ENCODE data around the gene ADCK1. TPM values are rescaled to one million over a fixed set of nuclear protein-coding genes. Genes with fewer than 3 reads are reported as not detected.
"Not testable (repeated sequence)": the region's sequence is repeated elsewhere in the genome, so short reads cannot be mapped to it uniquely, and the experiment has no call there.

Gene ADCK1
- total RNA-seq, 4 donors from 2014 or later, result 4.4 to 9.4 (median 7.5) TPM

GRCh38 chr14:77955816-77956484, 156.0 kb downstream of the ADCK1 start:
- WGBS, 2 donors, result 52 to 55% methylated on average over 13 of the region's 13 CpGs
- no peak overlapping the region for H3K27ac ChIP-seq
- H3K36me3 ChIP-seq, result no peaks in the 10 kb centered on the region
- no peaks in the 10 kb centered on the region for H3K9me3 ChIP-seq
- H3K4me1 ChIP-seq, result no peaks in the 10 kb centered on the region
- no peak for DNase-seq (ENCODE audit: low spot score in 2 of 2)
- no peak overlapping the region for H3K4me3 ChIP-seq
- TF ChIP-seq, protein P1, sequence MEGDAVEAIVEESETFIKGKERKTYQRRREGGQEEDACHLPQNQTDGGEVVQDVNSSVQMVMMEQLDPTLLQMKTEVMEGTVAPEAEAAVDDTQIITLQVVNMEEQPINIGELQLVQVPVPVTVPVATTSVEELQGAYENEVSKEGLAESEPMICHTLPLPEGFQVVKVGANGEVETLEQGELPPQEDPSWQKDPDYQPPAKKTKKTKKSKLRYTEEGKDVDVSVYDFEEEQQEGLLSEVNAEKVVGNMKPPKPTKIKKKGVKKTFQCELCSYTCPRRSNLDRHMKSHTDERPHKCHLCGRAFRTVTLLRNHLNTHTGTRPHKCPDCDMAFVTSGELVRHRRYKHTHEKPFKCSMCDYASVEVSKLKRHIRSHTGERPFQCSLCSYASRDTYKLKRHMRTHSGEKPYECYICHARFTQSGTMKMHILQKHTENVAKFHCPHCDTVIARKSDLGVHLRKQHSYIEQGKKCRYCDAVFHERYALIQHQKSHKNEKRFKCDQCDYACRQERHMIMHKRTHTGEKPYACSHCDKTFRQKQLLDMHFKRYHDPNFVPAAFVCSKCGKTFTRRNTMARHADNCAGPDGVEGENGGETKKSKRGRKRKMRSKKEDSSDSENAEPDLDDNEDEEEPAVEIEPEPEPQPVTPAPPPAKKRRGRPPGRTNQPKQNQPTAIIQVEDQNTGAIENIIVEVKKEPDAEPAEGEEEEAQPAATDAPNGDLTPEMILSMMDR (IDR thresholded peaks at IDR 0.05), result no peak
- no peak for TF ChIP-seq POLR2A (IDR thresholded peaks at IDR 0.05)
- no peak for TF ChIP-seq EP300 (IDR thresholded peaks at IDR 0.05)
- no peaks in the 10 kb centered on the region for H3K27me3 ChIP-seq

GRCh38 chr14:77959686-77960085, 159.8 kb downstream of the ADCK1 start:
- not testable (repeated sequence) for H3K4me3 ChIP-seq; H3K36me3 ChIP-seq; H3K27ac ChIP-seq; DNase-seq (ENCODE audit: low spot score in 2 of 2); H3K9me3 ChIP-seq; H3K4me1 ChIP-seq; H3K27me3 ChIP-seq
- 31 to 53% methylated on average over 3 of the region's 3 CpGs for WGBS, 2 donors

GRCh38 chr14:77961847-77962580, 162.1 kb downstream of the ADCK1 start:
- Histone ChIP-seq H3K27ac (no peak overlapping the region), H3K27me3 (peaks cover 0 to 12% of the 10 kb centered on the region in 2 donors), H3K36me3 (no peaks in the 10 kb centered on the region), H3K4me3 (no peak overlapping the region), H3K4me1 (peaks cover 0 to 10% (median 2%) of the 10 kb centered on the region in 4 donors), H3K9me3 (no peaks in the 10 kb centered on the region)
- WGBS, 2 donors, result 71 to 77% methylated on average over 9 of the region's 9 CpGs
- TF ChIP-seq, protein P1 (IDR thresholded peaks at IDR 0.05), result no peak
- TF ChIP-seq EP300 (IDR thresholded peaks at IDR 0.05), result no peak
- no peak for TF ChIP-seq POLR2A (IDR thresholded peaks at IDR 0.05)
- DNase-seq (ENCODE audit: low spot score in 2 of 2), result no peak

DNA sequence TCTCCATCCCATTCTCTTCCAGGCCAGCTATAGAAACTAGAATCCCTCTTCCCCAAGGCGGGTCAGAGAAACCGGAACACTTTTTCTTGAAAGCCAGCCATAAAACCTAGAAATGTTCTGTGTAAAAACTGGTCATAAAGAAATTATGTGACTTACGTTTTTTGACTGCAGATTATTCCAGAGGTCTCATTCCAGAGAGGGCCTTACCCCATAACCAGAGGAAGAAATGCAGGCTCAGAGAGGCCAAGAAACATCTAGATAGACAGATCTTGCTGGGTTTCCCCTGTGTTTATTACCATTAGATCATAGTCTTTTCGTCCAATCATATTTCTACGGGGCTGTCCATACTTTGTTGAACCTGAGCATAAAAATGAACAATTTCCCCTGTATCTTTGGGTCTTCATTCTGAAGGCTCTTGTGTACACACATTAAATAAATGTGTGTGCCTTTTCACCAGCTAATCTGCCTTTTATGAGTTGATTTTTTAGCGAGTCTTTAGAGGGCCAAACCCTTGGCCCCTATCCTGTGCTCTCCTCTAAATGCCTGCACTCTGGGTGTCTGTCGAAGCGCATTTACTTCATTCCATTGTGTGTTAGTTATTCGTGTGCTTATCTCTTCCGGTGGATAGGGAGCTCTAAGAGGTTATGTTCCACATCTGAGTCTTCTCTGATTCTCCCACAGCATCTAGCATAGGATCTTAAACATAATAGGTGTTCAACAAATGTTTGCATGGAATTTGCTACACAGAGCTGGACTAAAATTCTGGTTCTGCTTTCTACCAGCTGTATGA, 163.0 kb downstream of the ADCK1 start:
- WGBS, 2 donors, result 76 to 86% methylated on average over 10 of the region's 10 CpGs
- Histone ChIP-seq H3K36me3 (no peaks in the 10 kb centered on the region), H3K4me1 (peaks cover 0 to 10% (median 2%) of the 10 kb centered on the region in 4 donors), H3K9me3 (no peaks in the 10 kb centered on the region), H3K27me3 (peaks cover 0 to 12% of the 10 kb centered on the region in 2 donors), H3K4me3 (no peak overlapping the region), H3K27ac (no peak overlapping the region)
- no peak for DNase-seq (ENCODE audit: low spot score in 2 of 2)
- TF ChIP-seq EP300 (IDR thresholded peaks at IDR 0.05) (no peak), POLR2A (IDR thresholded peaks at IDR 0.05) (no peak)
- TF ChIP-seq, protein P1 (IDR thresholded peaks at IDR 0.05), result no peak

DNA sequence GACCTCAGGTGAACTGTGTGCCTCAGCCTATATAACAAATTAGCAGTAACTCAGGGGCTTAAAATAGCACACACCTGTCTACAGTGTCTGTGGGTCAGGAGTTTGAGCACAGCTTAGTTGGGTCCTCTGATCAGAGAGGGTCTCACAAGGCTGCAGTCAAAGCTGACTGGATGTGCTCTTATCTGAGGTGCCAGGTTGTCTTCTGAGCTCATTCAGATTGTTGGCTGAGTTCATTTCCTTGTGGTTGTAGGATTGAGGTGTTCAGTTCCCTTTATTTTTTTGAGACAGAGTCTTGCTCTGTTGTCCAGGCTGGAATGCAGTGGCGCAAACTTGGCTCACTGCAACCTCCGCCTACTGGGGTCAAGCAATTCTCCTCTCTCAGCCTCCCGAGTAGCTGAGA, 164.7 kb downstream of the ADCK1 start:
- no peak for DNase-seq (ENCODE audit: low spot score in 2 of 2)
- TF ChIP-seq, protein P1 (IDR thresholded peaks at IDR 0.05), result no peak
- TF ChIP-seq EP300 (IDR thresholded peaks at IDR 0.05) (no peak), POLR2A (IDR thresholded peaks at IDR 0.05) (no peak)
- Histone ChIP-seq H3K4me1 (peaks cover 0 to 10% (median 2%) of the 10 kb centered on the region in 4 donors), H3K27me3 (peaks cover 0 to 12% of the 10 kb centered on the region in 2 donors), H3K27ac (no peak overlapping the region), H3K36me3 (no peaks in the 10 kb centered on the region), H3K4me3 (no peak overlapping the region), H3K9me3 (no peaks in the 10 kb centered on the region)
- 95 to 100% methylated on average over 3 of the region's 3 CpGs for WGBS, 2 donors
